K562 (cell line): ENCODE measurements around the gene GREB1. TPM values are rescaled to one million over a fixed set of nuclear protein-coding genes. Genes with fewer than 3 reads are reported as not detected.

ENCODE experiments used
- CEBPB ChIP-seq: fragments of 450-650 bp; IDR thresholded peaks from 2 replicates; pipeline ENCODE4 v1.6.1; 2016; ENCODE audit warnings: missing genetic modification characterization, missing compliant biosample characterization
- CEBPG ChIP-seq, 3 experiments: fragments of 200-800 bp in 1 of 3; sonication (Bioruptor generic) in 1 of 3; sonication (generic) in 1 of 3; formaldehyde crosslinking in 1 of 3; IDR thresholded peaks in 2 of 3; conservative IDR thresholded peaks in 1 of 3; 2 replicates each; pipeline versions ENCODE4 v1.6.1 to v1.8.0; 2016 to 2022; ENCODE audit warnings: missing compliant biosample characterization in 2 of 3, missing genetic modification characterization in 2 of 3, mild to moderate bottlenecking in 1 of 3, missing genetic modification reagents in 1 of 3
- CHD2 ChIP-seq: IDR thresholded peaks from 2 replicates; pipeline ENCODE4 v1.6.1; 2011; ENCODE audit warnings: low read depth, low read length
- GABPA ChIP-seq: fragments of 200-800 bp; sonication (Bioruptor generic); conservative IDR thresholded peaks from 2 replicates; pipeline ENCODE4 v1.6.1; 2016; ENCODE audit warnings: low read depth, missing genetic modification characterization, missing compliant biosample characterization
- RFX7 ChIP-seq: fragments of 250-450 bp; sonication (Bioruptor Pico); IDR thresholded peaks from 2 replicates; pipeline ENCODE4 v1.5.1; 2021; ENCODE audit warnings: mild to moderate bottlenecking
- polyA plus RNA-seq, 8 experiments: library from polyadenylated mRNA; depleted of rRNA in 4 of 8; stranded (reverse) in 5 of 8; unstranded in 3 of 8; fragments of >200 nt; fragmentation: Nextera tagmentation in 2 of 8; fragmentation: Illumina TruSeq in 1 of 8; extraction: Ambion mirVana in 2 of 8; extraction: Trizol in 1 of 8; gene quantifications; 2 replicates each; pipeline versions ENCODE4 v1.2.1 to v1.2.3, GENCODE V29; 2011 to 2014; ENCODE audit warnings: inconsistent platforms in 1 of 8, missing spikeins in 1 of 8
- total RNA-seq, 7 experiments: library from RNA; depleted of rRNA in 6 of 7; stranded (reverse); fragments of >200 nt in 6 of 7; fragmentation: Illumina TruSeq in 2 of 7; extraction: Trizol in 2 of 7; gene quantifications; 2 replicates each; pipeline versions ENCODE4 v1.2.1 to v1.2.3, GENCODE V29; 2011 to 2021; ENCODE audit warnings: low replicate concordance in 1 of 7
- TF ChIP-seq, protein P1 (sequence below), 2 experiments: fragments of 450-650 bp; formaldehyde crosslinking in 1 of 2; IDR thresholded peaks; 2 replicates each; pipeline versions ENCODE4 v1.4.0 to v1.6.1; 2014 to 2020; ENCODE audit warnings: mild to moderate bottlenecking in 2 of 2, borderline replicate concordance in 1 of 2, low read depth in 1 of 2

Gene GREB1
- total and polyA plus RNA-seq, 9 of the 15 experiments (the other 6 are each of a cell fraction or from before 2014, with no cell fraction given): 0.04 to 0.86 (median 0.10) TPM; not detected in 1

DNA sequence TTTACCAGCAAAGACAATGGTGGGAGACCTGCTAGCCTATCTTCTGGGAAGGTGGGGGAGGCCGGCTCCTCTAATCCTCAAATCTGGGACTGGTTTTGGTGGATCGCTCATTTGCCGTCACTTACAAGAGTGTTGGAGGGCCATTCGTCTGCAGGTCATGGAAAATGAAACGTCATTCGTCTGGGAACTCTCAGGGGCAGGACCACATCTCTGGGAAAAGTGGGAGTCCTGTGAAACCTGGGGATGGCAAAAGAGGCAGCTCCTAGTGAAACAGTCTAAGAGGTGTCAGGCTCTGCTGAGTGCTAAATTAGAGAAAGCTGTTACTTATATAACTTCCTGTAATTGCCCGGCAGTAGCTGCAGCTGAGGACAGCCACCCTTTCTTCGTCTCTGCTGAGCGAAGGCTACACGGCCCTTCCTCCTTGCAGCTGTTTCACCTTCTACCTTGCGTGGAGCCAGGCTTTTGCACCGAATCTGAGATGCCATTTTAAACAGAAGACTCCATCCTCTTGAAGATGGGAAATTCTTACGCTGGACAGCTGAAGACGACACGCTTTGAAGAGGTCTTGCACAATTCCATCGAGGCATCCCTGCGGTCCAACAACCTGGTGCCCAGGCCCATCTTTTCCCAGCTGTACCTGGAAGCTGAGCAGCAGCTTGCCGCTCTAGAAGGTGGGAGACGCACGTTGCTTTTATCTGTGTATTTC lies 22.4 kb downstream of the GREB1 start (continued):
- TF ChIP-seq, protein P1, sequence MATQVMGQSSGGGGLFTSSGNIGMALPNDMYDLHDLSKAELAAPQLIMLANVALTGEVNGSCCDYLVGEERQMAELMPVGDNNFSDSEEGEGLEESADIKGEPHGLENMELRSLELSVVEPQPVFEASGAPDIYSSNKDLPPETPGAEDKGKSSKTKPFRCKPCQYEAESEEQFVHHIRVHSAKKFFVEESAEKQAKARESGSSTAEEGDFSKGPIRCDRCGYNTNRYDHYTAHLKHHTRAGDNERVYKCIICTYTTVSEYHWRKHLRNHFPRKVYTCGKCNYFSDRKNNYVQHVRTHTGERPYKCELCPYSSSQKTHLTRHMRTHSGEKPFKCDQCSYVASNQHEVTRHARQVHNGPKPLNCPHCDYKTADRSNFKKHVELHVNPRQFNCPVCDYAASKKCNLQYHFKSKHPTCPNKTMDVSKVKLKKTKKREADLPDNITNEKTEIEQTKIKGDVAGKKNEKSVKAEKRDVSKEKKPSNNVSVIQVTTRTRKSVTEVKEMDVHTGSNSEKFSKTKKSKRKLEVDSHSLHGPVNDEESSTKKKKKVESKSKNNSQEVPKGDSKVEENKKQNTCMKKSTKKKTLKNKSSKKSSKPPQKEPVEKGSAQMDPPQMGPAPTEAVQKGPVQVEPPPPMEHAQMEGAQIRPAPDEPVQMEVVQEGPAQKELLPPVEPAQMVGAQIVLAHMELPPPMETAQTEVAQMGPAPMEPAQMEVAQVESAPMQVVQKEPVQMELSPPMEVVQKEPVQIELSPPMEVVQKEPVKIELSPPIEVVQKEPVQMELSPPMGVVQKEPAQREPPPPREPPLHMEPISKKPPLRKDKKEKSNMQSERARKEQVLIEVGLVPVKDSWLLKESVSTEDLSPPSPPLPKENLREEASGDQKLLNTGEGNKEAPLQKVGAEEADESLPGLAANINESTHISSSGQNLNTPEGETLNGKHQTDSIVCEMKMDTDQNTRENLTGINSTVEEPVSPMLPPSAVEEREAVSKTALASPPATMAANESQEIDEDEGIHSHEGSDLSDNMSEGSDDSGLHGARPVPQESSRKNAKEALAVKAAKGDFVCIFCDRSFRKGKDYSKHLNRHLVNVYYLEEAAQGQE (IDR thresholded peaks at IDR 0.05; ENCODE audit: borderline replicate concordance): peak; percentile 45
- TF ChIP-seq, protein P1 (CRISPR knock-in tag; IDR thresholded peaks at IDR 0.05; ENCODE audit: low read depth): no peak
- TF ChIP-seq CEBPG (CRISPR knock-in tag; IDR thresholded peaks at IDR 0.05) (no peak), CEBPG (tag; conservative IDR thresholded peaks at IDR 0.05 in 1 of 2, IDR thresholded peaks at IDR 0.05 in 1 of 2) (peak in 1 of 2 experiments; percentile 26; a peak in 1 of 4 replicates), CHD2 (no peak), CEBPB (tag) (peak; percentile 67; the same call in 1 of the 2 replicates), GABPA (no peak), RFX7 (no peak)
